Right lobe of liver (tissue), 4 donors: Measurements from ENCODE around the gene SRP9.

Source experiments
- CTCF ChIP-seq, 4 donors: fragments of 200-600 bp in 3 of 4; fragments of 450-650 bp in 1 of 4; IDR thresholded peaks; one replicate each; pipeline versions ENCODE4 v1.5.1 to v1.8.0; 2016 to 2022; ENCODE audit warnings: antibody characterized with exemption in 4 of 4, mild to moderate bottlenecking in 2 of 4
- POLR2A ChIP-seq: fragments of 450-650 bp; IDR thresholded peaks from one replicate; pipeline ENCODE4 v1.6.1; 2017; ENCODE audit warnings: antibody characterized with exemption, mild to moderate bottlenecking
- donor health status: DM: no; HTN: no; CAD: no.
- donor health status: DM: no; HTN: no; CAD: no.
- donor health status: DM: no; HTN: yes; CAD: no.

GRCh38 chr1:225838793-225839192 lies 61.2 kb downstream of the SRP9 start:
- TF ChIP-seq CTCF (IDR thresholded peaks at IDR 0.05) (no peak), POLR2A (no peak)
